Measurements from ENCODE around the gene TMC1.

- TF ChIP-seq GATA2 (IDR thresholded peaks at IDR 0.05; ENCODE audit: low read depth, low read length): no peak
- TF ChIP-seq GATA3 (IDR thresholded peaks at IDR 0.05; ENCODE audit: low read depth, low read length): no peak
Observed at GRCh38 chr9:72612449-72612848, 91.0 kb downstream of the TMC1 start.

All from SH-SY5Y (cell line).